IPS DF 4.7 (cell line): ENCODE data around the gene SIN3A.
"Not testable (repeated sequence)": the region's sequence is repeated elsewhere in the genome, so short reads cannot be mapped to it uniquely, and the experiment has no call there.

Experiments
- DNase-seq: peaks from one replicate; pipeline ENCODE4 v3.0.0-alpha.2; 2013; ENCODE audit warnings: low spot score; ENCODE audit errors: extremely low read depth

SIN3A gene

GRCh38 chr15:75451674-75452363 is at the start of gene SIN3A:
TSS of gene SIN3A (minus strand) at chr15:75451690. CDS start at chr15:75430375, 21,315 bp downstream.
- peak; percentile 97 for DNase-seq

GRCh38 chr15:75493732-75494131 is 42.2 kb upstream of the SIN3A start:
- DNase-seq, result no peak

- no peak for DNase-seq
These were observed 32.5 kb upstream of the SIN3A start for GRCh38 chr15:75483961-75484360.

GRCh38 chr15:75483556-75483955 is 32.1 kb upstream of the SIN3A start:
- not testable (repeated sequence) for DNase-seq

GRCh38 chr15:75483106-75483505 is 31.6 kb upstream of the SIN3A start:
- no peak for DNase-seq

GRCh38 chr15:75480463-75480862 is 29.0 kb upstream of the SIN3A start:
- DNase-seq, result not testable (repeated sequence)

GRCh38 chr15:75479670-75480069 is 28.2 kb upstream of the SIN3A start:
- no peak for DNase-seq

- DNase-seq, result not testable (repeated sequence)
These were observed 25.6 kb upstream of the SIN3A start for GRCh38 chr15:75477094-75477493.

GRCh38 chr15:75468913-75469598 is 17.6 kb upstream of the SIN3A start:
- no peak for DNase-seq

- DNase-seq, result no peak
These were observed 9.2 kb upstream of the SIN3A start for GRCh38 chr15:75460646-75461045.

GRCh38 chr15:75459581-75459980 is 8.1 kb upstream of the SIN3A start:
- no peak for DNase-seq

GRCh38 chr15:75456710-75457109 is 5.2 kb upstream of the SIN3A start:
- no peak for DNase-seq

- no peak for DNase-seq
These were observed 4.6 kb upstream of the SIN3A start for GRCh38 chr15:75455982-75456531.

- DNase-seq, result no peak
These were observed 4.0 kb upstream of the SIN3A start for GRCh38 chr15:75455424-75455981.

- DNase-seq, result no peak
These were observed 3.2 kb upstream of the SIN3A start for GRCh38 chr15:75454471-75455378.

- peak; percentile 96 for DNase-seq
These were observed 2.4 kb upstream of the SIN3A start for GRCh38 chr15:75453703-75454470.

- no peak for DNase-seq
These were observed 1.6 kb upstream of the SIN3A start for GRCh38 chr15:75452865-75453702.

GRCh38 chr15:75452364-75452864 is 924 bp upstream of the SIN3A start:
- DNase-seq, result no peak

- no peak for DNase-seq
These were observed 252 bp downstream of the SIN3A start for GRCh38 chr15:75451202-75451673.
